KMS-11 (cell line): ENCODE data around the gene NAE1.

ENCODE experiments used
- H2AFZ ChIP-seq: fragments of 200-600 bp; sonication (generic); 2 replicates; pipeline ENCODE4 v1.6.1; 2016; ENCODE audit warnings: antibody characterized with exemption, mixed run types, low read depth
- H3K27ac ChIP-seq: fragments of 200-600 bp; sonication (generic); 2 replicates; pipeline ENCODE4 v1.6.1; 2016; ENCODE audit warnings: mild to moderate bottlenecking, mixed run types
- H3K27me3 ChIP-seq: fragments of 200-600 bp; sonication (generic); 2 replicates; pipeline ENCODE4 v1.6.1; 2017; ENCODE audit warnings: mild to moderate bottlenecking, low read depth, mixed run types, moderate library complexity; ENCODE audit not compliant: insufficient read depth
- H3K36me3 ChIP-seq: fragments of 200-600 bp; sonication (generic); 2 replicates; pipeline ENCODE4 v1.6.1; 2017; ENCODE audit warnings: mild to moderate bottlenecking, mixed run types; ENCODE audit not compliant: insufficient read depth
- H3K4me1 ChIP-seq: fragments of 200-600 bp; sonication (generic); 2 replicates; pipeline ENCODE4 v1.6.1; 2016; ENCODE audit warnings: mild to moderate bottlenecking, low read depth, mixed run types; ENCODE audit not compliant: poor library complexity, severe bottlenecking
- H3K4me2 ChIP-seq: fragments of 200-600 bp; sonication (generic); 2 replicates; pipeline ENCODE4 v1.7.0; 2016; ENCODE audit warnings: mild to moderate bottlenecking, mixed run types
- H3K4me3 ChIP-seq: fragments of 200-600 bp; sonication (generic); IDR thresholded peaks from 2 replicates; pipeline ENCODE4 v1.6.1; 2017; ENCODE audit warnings: low read depth, low read length, mixed read lengths; ENCODE audit not compliant: insufficient read depth
- H3K79me2 ChIP-seq: fragments of 200-600 bp; sonication (generic); 2 replicates; pipeline ENCODE4 v1.6.1; 2016; ENCODE audit warnings: low read depth, mixed run types; ENCODE audit not compliant: insufficient read depth
- H3K9ac ChIP-seq: fragments of 200-600 bp; sonication (generic); 2 replicates; pipeline ENCODE4 v1.6.1; 2016; ENCODE audit warnings: mild to moderate bottlenecking, mixed run types
- H4K20me1 ChIP-seq: fragments of 200-600 bp; sonication (generic); 2 replicates; pipeline ENCODE4 v1.6.1; 2016; ENCODE audit warnings: mild to moderate bottlenecking, mixed run types; ENCODE audit not compliant: insufficient read depth
- TF ChIP-seq, protein P1 (sequence below): fragments of 200-600 bp; sonication (generic); conservative IDR thresholded peaks from 2 replicates; pipeline ENCODE4 v1.6.1; 2017; ENCODE audit warnings: low read depth, mild to moderate bottlenecking, antibody characterized with exemption, low read length, moderate library complexity, mixed read lengths

NAE1 gene

GRCh38 chr16:66832661-66833305 lies 2.0 kb upstream of the NAE1 start:
- Histone ChIP-seq H3K79me2 (peaks cover 25% of the 10 kb centered on the region), H3K4me1 (peaks cover 15% of the 10 kb centered on the region), H3K4me2 (no peak overlapping the region), H3K36me3 (no peaks in the 10 kb centered on the region), H3K9ac (no peak overlapping the region), H3K4me3 (no peak overlapping the region), H2AFZ (no peak overlapping the region), H3K27ac (no peak overlapping the region), H4K20me1 (no peaks in the 10 kb centered on the region), H3K27me3 (no peaks in the 10 kb centered on the region)
- TF ChIP-seq, protein P1, sequence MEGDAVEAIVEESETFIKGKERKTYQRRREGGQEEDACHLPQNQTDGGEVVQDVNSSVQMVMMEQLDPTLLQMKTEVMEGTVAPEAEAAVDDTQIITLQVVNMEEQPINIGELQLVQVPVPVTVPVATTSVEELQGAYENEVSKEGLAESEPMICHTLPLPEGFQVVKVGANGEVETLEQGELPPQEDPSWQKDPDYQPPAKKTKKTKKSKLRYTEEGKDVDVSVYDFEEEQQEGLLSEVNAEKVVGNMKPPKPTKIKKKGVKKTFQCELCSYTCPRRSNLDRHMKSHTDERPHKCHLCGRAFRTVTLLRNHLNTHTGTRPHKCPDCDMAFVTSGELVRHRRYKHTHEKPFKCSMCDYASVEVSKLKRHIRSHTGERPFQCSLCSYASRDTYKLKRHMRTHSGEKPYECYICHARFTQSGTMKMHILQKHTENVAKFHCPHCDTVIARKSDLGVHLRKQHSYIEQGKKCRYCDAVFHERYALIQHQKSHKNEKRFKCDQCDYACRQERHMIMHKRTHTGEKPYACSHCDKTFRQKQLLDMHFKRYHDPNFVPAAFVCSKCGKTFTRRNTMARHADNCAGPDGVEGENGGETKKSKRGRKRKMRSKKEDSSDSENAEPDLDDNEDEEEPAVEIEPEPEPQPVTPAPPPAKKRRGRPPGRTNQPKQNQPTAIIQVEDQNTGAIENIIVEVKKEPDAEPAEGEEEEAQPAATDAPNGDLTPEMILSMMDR = no peak

DNA sequence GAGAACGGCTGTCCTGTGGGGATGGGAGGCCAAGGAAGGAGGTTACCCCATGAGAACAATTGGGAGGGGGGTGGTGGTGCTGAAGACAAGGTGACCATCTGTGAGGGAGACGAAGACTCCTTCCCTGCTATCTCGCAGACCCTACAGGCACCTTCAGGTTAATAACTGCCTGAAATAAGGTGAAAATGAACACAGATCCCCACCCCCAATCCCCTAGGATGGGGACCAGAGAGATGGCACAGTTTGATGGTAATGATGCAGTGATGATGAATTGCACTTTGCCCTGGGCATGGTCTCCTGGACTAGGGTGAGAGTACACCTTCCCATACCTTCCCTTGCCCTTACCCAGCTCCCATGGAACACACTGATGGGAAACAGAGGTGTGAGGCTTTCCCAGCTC lies 1.4 kb upstream of the NAE1 start:
- Histone ChIP-seq H3K79me2 (peaks cover 29% of the 10 kb centered on the region), H2AFZ (no peak overlapping the region), H3K4me3 (no peak overlapping the region), H4K20me1 (no peaks in the 10 kb centered on the region), H3K4me1 (peaks cover 15% of the 10 kb centered on the region), H3K27ac (no peak overlapping the region), H3K36me3 (no peaks in the 10 kb centered on the region), H3K4me2 (no peak overlapping the region), H3K9ac (no peak overlapping the region), H3K27me3 (no peaks in the 10 kb centered on the region)
- TF ChIP-seq, protein P1 = no peak

GRCh38 chr16:66824006-66824405 lies 6.8 kb downstream of the NAE1 start:
- peaks cover 24% of the 10 kb centered on the region; the same call in 1 of the 2 replicates for H3K79me2 ChIP-seq
- TF ChIP-seq, protein P1 = no peak
- H4K20me1 ChIP-seq = no peaks in the 10 kb centered on the region

GRCh38 chr16:66814734-66815133 lies 16.0 kb downstream of the NAE1 start:
- TF ChIP-seq, protein P1 = no peak
- no peak overlapping the region for H3K4me2 ChIP-seq
- no peaks in the 10 kb centered on the region for H3K79me2 ChIP-seq
- H3K9ac ChIP-seq = no peak overlapping the region
- no peak overlapping the region for H3K4me3 ChIP-seq
- peaks cover 2% of the 10 kb centered on the region; the same call in 1 of the 2 replicates for H3K36me3 ChIP-seq
- no peaks in the 10 kb centered on the region for H3K27me3 ChIP-seq
- H2AFZ ChIP-seq = no peak overlapping the region
- H3K27ac ChIP-seq = no peak overlapping the region
- H3K4me1 ChIP-seq = no peaks in the 10 kb centered on the region
- no peaks in the 10 kb centered on the region for H4K20me1 ChIP-seq

More at GRCh38 chr16:66824006-66824405, 6.8 kb downstream of the NAE1 start:
- Histone ChIP-seq H3K4me1 (peaks cover 3% of the 10 kb centered on the region), H3K4me2 (no peak overlapping the region), H3K36me3 (peaks cover 9% of the 10 kb centered on the region; the same call in 1 of the 2 replicates), H3K27me3 (no peaks in the 10 kb centered on the region), H3K4me3 (no peak overlapping the region), H3K27ac (no peak overlapping the region), H3K9ac (no peak overlapping the region), H2AFZ (no peak overlapping the region)
